HG03060 (cell line): ENCODE results near the gene C15orf39.
"Not testable (repeated sequence)": the region's sequence is repeated elsewhere in the genome, so short reads cannot be mapped to it uniquely, and the experiment has no call there.

Experiments
- ATAC-seq: cut with Tn5 transposase; IDR thresholded peaks from one replicate; pipeline ENCODE4 v1.9.1; 2021; ENCODE audit warnings: low read depth, moderate number of reproducible peaks; ENCODE audit not compliant: unreplicated experiment

The C15orf39 gene

DNA sequence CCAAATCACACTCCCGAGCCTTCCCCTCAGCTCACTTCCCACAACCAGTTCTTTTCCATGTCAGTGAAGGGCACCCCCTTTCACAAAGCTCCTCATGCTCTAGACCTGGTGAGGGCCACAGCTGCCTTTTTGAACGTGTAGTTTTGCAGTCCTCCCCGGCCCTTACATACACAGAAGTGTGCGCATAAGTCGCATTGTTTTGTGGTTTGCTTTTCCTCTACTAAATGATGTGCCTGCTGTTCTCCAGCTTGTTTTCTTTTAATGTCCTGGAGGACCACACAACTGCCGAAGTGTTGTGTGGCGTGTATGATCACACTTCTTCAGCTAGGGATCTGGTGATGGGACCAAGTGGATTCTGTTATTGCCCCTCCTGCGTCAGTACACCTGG is 7.6 kb downstream of the C15orf39 start:
- no peak for ATAC-seq

DNA sequence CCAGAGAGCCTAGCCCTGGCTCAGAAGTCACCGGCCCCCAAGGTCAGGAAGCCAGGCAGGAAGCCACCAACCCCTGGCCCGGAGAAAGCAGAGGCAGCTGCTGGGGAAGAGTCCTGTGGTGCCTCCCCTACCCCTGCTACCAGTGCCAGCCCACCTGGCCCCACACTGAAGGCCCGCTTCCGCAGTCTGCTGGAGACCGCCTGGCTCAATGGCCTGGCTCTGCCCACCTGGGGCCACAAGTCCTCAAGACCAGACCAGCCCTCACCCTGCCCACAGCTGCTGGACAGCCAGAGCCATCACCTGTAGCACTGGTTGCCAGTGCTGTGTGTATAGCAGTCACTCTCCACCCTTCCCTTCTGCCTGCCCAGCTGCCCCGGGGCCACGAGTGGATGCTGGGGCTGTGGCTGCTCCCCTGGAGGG is 9.1 kb downstream of the C15orf39 start:
- no peak for ATAC-seq

DNA sequence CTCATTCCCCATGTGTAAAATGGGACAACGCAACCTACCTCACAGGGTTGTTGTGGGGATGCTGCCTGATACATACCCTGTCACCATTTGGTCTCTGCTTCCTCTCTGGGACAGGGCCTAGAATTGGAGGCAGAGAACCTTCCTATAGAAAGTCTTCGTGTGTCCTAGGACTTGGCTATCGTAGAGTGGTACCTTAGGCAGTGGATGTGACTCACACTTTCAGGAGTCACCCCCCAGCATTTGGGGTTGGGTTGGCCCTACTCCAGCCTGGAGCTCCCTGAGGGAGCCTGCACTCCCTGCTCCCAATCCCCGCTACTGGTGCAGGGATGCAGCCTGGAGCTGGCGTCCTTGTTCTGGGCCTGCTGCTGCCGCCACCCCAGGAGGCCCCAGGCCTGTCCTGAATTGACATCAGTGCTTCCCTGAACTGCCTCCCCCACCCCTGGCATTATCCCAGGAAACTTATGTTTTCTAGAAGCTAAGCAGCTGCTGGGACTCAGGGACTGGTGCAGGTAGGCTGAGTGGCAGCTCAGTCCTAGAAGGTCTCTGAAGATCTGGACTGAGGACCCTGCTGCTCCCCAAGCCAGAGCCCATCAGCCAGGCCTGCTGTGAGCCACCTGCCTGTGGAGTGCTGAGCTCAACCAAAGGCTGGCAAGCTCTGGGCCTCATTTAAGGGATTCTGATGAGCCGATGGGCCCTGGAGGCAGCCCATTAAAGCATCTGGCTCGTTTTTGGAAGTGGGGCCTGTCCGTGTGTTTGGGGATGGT is 9.9 kb downstream of the C15orf39 start:
- ATAC-seq, result no peak

- ATAC-seq, result no peak
These were observed 10.6 kb downstream of the C15orf39 start for GRCh38 chr15:75212200-75212858.

- no peak for ATAC-seq
These were observed 11.6 kb downstream of the C15orf39 start for GRCh38 chr15:75213212-75213767.

- ATAC-seq, result no peak
These were observed 12.1 kb downstream of the C15orf39 start for GRCh38 chr15:75213768-75214221.

GRCh38 chr15:75214293-75215096 is 12.8 kb downstream of the C15orf39 start:
- ATAC-seq, result no peak

DNA sequence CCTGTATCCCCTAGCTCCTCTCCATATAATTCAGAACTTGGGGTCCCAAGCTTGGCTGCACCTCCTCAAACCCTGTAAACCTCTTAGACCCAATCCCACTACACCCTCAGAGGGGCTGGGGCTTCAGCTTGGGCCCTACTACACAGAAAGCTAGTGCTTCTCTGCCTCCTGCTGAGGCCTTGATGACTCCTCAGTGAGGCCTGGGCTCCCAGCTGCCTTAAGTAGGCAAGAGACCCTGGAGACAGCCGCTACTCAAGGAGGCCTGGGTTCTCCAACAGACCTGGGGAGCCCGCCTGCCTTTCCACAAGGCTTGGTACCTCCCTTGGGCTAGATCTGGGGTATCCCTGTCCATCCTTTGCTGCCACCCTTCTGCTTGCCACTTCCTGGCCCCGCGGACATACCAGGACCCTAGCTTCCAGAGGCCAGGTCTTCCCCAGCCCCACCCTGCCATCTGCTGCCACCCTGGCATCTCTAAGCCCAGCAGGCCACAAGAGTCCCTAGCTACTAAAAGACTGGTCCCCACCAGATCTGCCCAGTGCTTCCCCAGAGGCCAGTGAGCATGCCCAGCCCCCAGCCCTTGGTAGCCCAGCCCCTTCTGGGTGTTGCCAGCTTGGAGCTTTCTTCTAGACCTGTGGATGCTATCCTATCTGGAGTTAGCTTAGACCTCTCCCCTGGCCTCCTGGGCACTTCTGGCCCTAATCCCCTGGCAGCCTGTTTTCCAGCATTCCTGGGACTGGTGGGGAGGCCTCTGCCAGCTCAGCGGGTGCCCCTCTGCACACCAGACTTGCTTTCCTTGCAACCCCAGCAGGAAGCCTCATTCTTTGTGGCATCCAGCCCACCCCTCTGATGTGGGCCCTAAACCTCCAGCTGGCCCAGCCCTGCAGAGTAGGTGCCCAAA is 13.7 kb downstream of the C15orf39 start:
- ATAC-seq, result no peak

DNA sequence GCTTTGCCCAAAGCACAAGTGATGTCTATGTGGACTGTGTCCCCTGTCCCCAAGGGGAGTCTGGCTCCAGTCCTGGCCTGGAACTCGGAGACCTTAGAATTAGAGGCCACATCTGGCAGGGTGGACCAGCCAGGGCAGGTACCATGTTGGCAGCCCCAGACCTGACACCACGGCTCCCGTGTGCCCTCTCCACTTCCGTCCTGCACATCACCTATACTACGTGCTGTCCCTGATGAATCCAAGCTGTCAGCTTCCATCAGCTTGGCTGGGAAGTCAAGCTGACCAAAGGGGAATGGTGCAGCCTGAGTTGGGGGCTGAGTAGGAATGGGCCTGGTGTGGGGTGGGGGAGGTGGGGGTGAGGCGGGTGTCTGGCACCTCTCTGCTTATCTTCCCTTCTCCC is 15.3 kb downstream of the C15orf39 start:
- no peak for ATAC-seq

- ATAC-seq, result not testable (repeated sequence)
These were observed 15.9 kb downstream of the C15orf39 start for GRCh38 chr15:75217574-75217973.

DNA sequence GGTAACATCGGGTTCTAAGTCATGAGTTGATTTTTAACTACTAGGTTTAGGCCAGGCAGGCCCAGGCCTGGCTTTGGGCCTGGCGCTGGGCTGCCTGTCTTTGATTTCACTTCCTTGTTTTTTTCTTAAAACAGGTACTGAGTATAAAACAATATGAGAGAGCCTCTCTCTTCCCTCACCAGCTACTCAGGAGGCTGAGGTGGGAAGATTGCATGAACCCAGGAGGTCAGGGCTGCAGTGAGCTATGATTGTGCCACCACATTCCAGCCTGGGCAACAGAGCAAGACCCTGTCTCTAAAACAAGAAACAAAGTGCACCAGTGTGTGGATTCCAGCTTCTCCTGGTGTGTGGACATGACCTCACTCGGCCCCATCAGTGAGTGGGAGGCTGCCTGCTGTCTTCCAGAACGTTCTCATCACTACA is 17.8 kb downstream of the C15orf39 start:
- ATAC-seq, result not testable (repeated sequence)

DNA sequence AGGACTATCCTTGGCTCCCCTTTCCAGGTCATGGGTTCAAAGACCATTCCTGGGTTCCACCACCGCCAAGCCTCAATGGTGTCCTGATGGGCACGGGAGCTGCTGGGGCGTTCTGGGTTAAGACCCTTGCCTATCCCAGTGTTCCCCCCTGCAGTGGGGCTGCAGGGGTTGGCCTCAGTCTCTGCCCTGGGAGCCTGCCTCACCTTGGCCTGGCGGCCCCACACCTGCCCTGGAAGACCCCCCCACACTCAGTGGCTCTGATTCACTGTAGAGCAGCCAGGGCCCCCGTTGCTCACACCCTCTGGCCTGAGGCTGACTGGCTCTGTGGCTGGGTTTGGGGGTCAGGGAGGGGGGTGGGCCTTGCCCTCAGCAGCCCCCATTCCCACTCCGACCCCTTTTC is 22.0 kb downstream of the C15orf39 start:
- no peak for ATAC-seq

GRCh38 chr15:75224281-75224680 is 22.6 kb downstream of the C15orf39 start:
- ATAC-seq, result no peak

GRCh38 chr15:75225102-75225836 is 23.6 kb downstream of the C15orf39 start:
- not testable (repeated sequence) for ATAC-seq

DNA sequence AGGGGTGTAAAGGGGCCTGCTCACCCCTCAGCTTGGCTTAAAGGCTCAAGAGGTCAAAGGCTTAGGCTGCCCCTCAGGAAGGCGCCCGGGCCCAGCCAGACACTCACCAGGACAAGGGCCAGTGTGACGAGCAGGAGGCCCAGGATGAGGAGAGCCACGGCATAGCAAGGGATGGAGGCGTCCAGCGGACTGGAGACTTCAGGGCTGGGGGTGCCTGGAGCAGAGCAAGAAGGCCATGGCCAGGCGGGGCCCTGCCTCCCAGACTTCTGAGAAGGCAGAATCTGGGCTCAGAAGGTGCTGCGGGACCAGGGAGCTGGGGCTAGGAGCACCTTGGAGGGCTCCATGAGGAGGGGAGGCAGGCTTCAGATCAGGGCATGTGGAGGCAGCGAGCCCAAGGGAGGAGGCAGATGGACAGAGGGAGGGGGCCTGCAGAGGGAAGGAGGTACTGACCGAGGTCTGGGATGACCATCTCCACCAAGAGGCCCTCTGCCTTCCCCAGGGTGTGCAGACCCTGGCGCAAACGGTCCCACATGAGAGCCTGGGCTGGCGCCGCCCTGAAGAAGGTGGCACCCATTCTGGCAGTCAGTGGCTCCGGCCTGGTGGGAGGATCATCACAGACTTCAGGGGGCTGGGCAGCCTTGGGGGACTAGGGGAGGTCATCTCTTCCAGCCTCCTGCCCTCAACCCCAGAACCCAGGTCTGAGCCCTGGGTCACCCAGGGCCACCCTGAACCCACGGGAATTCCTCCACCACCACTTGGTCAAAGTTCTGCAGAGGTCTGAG is 24.5 kb downstream of the C15orf39 start:
- ATAC-seq, result no peak

- ATAC-seq, result not testable (repeated sequence)
These were observed 25.4 kb downstream of the C15orf39 start for GRCh38 chr15:75227112-75227511.

DNA sequence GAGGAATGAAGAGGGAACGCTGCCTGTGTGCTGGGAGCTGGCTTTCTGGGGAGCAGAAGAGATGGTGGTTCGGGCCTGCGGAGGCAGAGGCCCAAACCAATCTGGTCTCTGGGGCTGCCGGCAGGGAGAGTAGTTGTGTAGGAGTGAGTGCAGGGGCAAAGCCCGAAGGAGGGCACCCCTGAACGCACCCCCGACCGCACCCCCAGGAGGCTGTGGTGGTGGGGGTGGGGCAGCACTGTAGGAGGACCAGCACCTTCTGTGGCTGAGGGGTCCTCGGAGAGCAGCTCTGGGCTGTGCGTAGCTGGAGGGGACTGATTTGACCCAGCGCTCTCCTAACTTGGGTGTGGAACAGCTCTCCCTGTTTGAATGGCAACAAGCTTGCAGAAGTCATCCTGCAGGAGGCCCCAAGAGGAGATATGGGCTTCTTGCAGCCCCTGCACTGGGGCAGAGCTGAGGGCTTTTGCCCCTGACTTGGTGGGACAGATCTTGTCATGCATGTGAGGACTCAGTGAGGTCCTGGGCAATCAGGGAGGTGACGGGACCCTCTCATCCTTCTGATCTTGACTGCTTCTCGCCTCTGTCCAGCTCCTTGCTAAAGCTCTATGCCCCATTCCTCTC is 26.1 kb downstream of the C15orf39 start:
- no peak for ATAC-seq

DNA sequence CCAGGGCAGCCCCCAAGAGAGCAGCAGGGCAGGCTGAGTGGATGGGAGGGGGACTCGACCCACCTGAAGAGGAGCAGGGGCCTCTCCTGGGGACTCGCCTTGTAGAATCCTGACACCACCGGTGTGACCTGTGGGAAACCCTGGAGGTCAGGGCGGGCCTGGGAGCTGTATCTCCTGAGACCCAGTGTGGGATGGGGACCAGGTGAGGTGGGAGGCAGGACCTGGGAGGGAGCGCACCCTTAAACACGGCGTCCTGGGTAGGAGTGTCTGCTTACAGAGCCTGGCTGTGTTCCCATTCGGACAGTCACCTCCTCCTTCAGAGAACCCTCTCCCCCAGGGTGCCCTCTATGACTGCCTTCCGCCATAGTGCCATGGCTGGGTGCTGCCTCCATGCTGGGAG is 27.1 kb downstream of the C15orf39 start:
- ATAC-seq, result no peak
